HFF-Myc (cell line): ENCODE measurements around the gene SOX4.

ENCODE experiments used
- DNase-seq: peaks from one replicate; pipeline ENCODE4 v3.0.0-alpha.2; 2011; ENCODE audit warnings: low read depth; ENCODE audit errors: extremely low read depth
- H3K4me3 ChIP-seq: replicated peaks from 2 replicates; pipeline ENCODE4 v1.5.1; 2011; ENCODE audit warnings: low read depth, mild to moderate bottlenecking, control low read depth, low read length
- CTCF ChIP-seq: IDR thresholded peaks from 2 replicates; pipeline ENCODE4 v1.5.1; 2012; ENCODE audit warnings: mild to moderate bottlenecking, low read depth, low read length, control low read depth; ENCODE audit errors: missing control alignments

Gene SOX4

GRCh38 chr6:21612067-21612745 is 18.7 kb downstream of the SOX4 start:
- DNase-seq, result no peak
- H3K4me3 ChIP-seq, result no peak overlapping the region
- no peak for TF ChIP-seq CTCF

- no peak for TF ChIP-seq CTCF
- no peak for DNase-seq
- H3K4me3 ChIP-seq, result no peak overlapping the region
Observed at GRCh38 chr6:21613809-21614208, 20.3 kb downstream of the SOX4 start.

- H3K4me3 ChIP-seq, result no peak overlapping the region
- no peak for TF ChIP-seq CTCF
- DNase-seq, result no peak
Observed at GRCh38 chr6:21614226-21614625, 20.7 kb downstream of the SOX4 start.

GRCh38 chr6:21615504-21615903 is 22.0 kb downstream of the SOX4 start:
- TF ChIP-seq CTCF, result no peak
- H3K4me3 ChIP-seq, result no peak overlapping the region
- DNase-seq, result no peak

- H3K4me3 ChIP-seq, result no peak overlapping the region
- TF ChIP-seq CTCF, result no peak
- DNase-seq, result no peak
Observed at GRCh38 chr6:21616005-21616404, 22.5 kb downstream of the SOX4 start.

- no peak for DNase-seq
- no peak overlapping the region for H3K4me3 ChIP-seq
- no peak for TF ChIP-seq CTCF
Observed at GRCh38 chr6:21625642-21626041, 32.1 kb downstream of the SOX4 start.

GRCh38 chr6:21626756-21627155 is 33.2 kb downstream of the SOX4 start:
- TF ChIP-seq CTCF, result no peak
- H3K4me3 ChIP-seq, result no peak overlapping the region
- DNase-seq, result no peak
